Nephron (organoid): Measurements from ENCODE around the gene ZNF501.

Source experiments
- H3K27ac Mint-ChIP-seq, 3 experiments: 2 replicates each; pipeline ENCODE4 v1.8.0; 2020; ENCODE audit warnings: mixed read lengths in 3 of 3, mild to moderate bottlenecking in 2 of 3, moderate library complexity in 1 of 3
- H3K27me3 Mint-ChIP-seq: 2 replicates; pipeline ENCODE4 v1.8.0; 2021; ENCODE audit warnings: low read depth, mild to moderate bottlenecking, moderate library complexity, mixed read lengths
- H3K36me3 Mint-ChIP-seq: 2 replicates; pipeline ENCODE4 v1.8.0; 2020; ENCODE audit warnings: low read depth, mixed read lengths
- H3K4me1 Mint-ChIP-seq: 2 replicates; pipeline ENCODE4 v1.8.0; 2020; ENCODE audit warnings: mixed read lengths
- H3K4me3 Mint-ChIP-seq, 3 experiments: 2 replicates each; pipeline ENCODE4 v1.8.0; 2020; ENCODE audit warnings: mild to moderate bottlenecking in 3 of 3, mixed read lengths in 3 of 3, moderate library complexity in 2 of 3
- H3K9me3 Mint-ChIP-seq: 2 replicates; pipeline ENCODE4 v1.8.0; 2020; ENCODE audit warnings: mixed read lengths
- TF ChIP-seq, protein P1 (sequence below), 3 experiments: fragments of 200-600 bp; sonication (generic); IDR thresholded peaks; one replicate each; pipeline ENCODE4 v1.5.0; 2021; ENCODE audit warnings: antibody characterized with exemption in 3 of 3; ENCODE audit not compliant: unreplicated experiment in 3 of 3

ZNF501 gene

DNA sequence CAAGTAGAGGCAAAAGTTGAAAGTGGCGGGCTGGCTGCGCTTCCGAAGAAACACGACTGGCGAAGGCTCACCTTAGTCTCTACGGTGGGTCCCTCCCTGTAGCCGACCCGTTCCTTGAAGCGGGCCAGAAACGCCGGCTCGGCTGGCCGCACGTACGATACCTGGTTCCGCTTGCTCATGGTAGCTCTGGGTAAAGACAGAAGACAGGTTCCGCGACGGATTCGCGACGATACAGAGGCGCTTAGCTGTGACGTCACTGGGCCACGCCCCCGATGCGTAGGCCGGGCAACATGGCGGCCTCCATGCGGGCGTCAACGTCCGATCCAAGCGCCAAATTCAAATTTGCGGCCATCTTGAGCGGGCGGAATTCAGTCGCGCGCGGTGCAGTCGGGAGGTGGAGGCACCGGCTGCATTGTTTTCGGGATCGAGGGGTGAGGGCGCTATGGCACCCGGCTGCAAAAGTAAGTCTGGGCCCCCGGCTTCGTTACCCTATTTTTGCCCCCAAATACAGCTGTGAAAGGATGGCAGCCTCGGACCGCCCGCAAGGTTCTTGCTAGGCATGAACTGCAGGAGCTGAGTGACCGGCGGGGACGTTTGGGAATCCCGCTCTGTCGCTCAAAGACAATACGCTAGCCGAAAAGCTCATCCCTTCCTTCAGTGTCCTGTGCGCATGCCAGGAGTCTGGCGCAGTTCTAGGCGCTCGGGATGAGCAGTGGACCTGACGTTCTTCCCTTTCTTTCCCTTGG, 32.2 kb downstream of the ZNF501 start, which contains the start of the genes KIAA1143 and KIF15:
Gene KIAA1143, minus strand, starts transcription at position 196 of the 746 bp plus-strand sequence. Its CDS starts 17 bp downstream, at position 179.
Gene KIF15, plus strand, starts transcription at position 371 of the 746 bp plus-strand sequence. Its CDS starts 72 bp downstream, at position 443.
- Mint-ChIP-seq H3K27ac (peak within 1 kb of the TSS; percentile 46 to 89 (median 74)), H3K4me1 (peaks cover 8% of the 10 kb centered on the region), H3K4me3 (peak within 1 kb of the TSS; percentile 86 to 91 (median 91)), H3K9me3 (peaks cover 60% of the 10 kb centered on the region), H3K36me3 (peaks cover 70% of the 10 kb centered on the region), H3K27me3 (no peaks in the 10 kb centered on the region)
- TF ChIP-seq, protein P1, sequence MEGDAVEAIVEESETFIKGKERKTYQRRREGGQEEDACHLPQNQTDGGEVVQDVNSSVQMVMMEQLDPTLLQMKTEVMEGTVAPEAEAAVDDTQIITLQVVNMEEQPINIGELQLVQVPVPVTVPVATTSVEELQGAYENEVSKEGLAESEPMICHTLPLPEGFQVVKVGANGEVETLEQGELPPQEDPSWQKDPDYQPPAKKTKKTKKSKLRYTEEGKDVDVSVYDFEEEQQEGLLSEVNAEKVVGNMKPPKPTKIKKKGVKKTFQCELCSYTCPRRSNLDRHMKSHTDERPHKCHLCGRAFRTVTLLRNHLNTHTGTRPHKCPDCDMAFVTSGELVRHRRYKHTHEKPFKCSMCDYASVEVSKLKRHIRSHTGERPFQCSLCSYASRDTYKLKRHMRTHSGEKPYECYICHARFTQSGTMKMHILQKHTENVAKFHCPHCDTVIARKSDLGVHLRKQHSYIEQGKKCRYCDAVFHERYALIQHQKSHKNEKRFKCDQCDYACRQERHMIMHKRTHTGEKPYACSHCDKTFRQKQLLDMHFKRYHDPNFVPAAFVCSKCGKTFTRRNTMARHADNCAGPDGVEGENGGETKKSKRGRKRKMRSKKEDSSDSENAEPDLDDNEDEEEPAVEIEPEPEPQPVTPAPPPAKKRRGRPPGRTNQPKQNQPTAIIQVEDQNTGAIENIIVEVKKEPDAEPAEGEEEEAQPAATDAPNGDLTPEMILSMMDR (IDR thresholded peaks at IDR 0.05; ENCODE audit: unreplicated experiment in 3 of 3), result no peak

DNA sequence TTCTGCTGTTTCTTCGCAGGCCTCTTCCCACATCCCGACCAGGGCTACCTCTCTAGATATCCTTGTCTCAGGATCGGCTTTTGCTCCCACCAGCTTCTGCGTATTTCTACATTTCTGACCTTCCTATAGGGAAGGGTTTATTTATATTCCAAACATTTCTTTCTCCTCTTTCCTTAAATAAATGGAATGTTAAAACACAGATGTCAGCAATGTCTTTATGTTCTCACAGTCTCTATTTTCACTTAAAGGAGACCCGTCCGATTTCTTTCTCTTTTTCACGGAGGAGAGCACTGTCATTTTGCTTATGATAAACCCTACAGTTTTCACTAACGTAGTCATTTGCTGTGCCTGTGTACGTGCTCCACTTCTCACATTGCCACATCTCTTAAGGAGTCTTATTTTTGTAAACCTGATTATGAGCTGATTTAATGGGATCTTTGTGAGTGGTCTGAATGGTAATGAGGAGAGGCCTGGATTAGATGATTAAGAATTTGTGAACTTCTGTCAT, 32.8 kb downstream of the ZNF501 start:
- peak overlapping the region; percentile 46 to 89 (median 74) for H3K27ac Mint-ChIP-seq
- TF ChIP-seq, protein P1 (IDR thresholded peaks at IDR 0.05; ENCODE audit: unreplicated experiment in 3 of 3), result no peak
- H3K4me3 Mint-ChIP-seq, result peak overlapping the region; percentile 86 to 91 (median 91)
- H3K36me3 Mint-ChIP-seq, result peaks cover 69% of the 10 kb centered on the region
- peaks cover 8% of the 10 kb centered on the region for H3K4me1 Mint-ChIP-seq
- no peaks in the 10 kb centered on the region for H3K27me3 Mint-ChIP-seq
- H3K9me3 Mint-ChIP-seq, result peaks cover 62% of the 10 kb centered on the region

DNA sequence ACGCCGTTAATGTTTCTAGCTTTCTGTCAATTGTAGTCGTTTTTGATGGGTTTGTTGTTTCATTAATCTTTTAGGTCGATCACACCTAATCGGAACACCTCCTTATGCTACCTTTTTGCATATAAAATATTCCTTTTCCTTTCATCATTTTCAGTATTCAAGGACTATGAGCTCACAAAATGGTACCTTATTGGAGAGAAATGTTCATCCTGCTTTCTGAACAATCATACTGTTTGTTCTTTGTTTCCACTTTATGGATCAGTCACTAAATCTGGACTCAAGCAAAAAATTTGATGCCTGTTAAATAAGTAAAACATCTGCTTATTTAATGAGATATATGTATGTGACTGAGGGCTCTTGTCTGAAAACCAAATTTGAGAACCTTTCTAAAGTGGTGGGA, 33.3 kb downstream of the ZNF501 start:
- peak overlapping the region; percentile 46 to 89 (median 74) for H3K27ac Mint-ChIP-seq
- TF ChIP-seq, protein P1 (IDR thresholded peaks at IDR 0.05; ENCODE audit: unreplicated experiment in 3 of 3), result no peak
- peak overlapping the region; percentile 86 to 91 (median 91) for H3K4me3 Mint-ChIP-seq
- H3K36me3 Mint-ChIP-seq, result peaks cover 69% of the 10 kb centered on the region
- peaks cover 8% of the 10 kb centered on the region for H3K4me1 Mint-ChIP-seq
- H3K27me3 Mint-ChIP-seq, result no peaks in the 10 kb centered on the region
- H3K9me3 Mint-ChIP-seq, result peaks cover 61% of the 10 kb centered on the region

DNA sequence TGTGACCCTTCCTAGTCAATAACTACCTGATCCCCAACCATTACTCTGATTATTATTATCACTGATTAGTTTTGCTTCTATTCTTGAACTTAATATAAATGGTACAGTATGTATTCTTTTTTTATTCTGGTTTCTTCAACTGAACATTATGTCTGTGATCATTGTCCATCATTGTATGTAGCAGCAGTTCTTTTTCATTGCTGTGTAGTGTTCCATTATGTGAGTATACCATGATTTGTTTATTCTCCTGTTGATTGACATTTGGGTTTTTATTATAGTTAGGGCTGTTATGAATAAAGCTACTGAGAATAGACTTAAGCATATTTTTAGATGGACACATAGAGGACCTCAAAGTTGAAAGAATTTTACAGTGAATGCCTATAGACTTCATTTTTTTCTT, 34.8 kb downstream of the ZNF501 start:
- Mint-ChIP-seq H3K36me3 (peaks cover 69% of the 10 kb centered on the region), H3K27me3 (no peaks in the 10 kb centered on the region), H3K9me3 (peaks cover 57% of the 10 kb centered on the region), H3K4me1 (peaks cover 8% of the 10 kb centered on the region), H3K27ac (no peak overlapping the region), H3K4me3 (peak overlapping the region in 1 of 3 experiments; percentile 57)
- TF ChIP-seq, protein P1 (IDR thresholded peaks at IDR 0.05; ENCODE audit: unreplicated experiment in 3 of 3), result no peak

DNA sequence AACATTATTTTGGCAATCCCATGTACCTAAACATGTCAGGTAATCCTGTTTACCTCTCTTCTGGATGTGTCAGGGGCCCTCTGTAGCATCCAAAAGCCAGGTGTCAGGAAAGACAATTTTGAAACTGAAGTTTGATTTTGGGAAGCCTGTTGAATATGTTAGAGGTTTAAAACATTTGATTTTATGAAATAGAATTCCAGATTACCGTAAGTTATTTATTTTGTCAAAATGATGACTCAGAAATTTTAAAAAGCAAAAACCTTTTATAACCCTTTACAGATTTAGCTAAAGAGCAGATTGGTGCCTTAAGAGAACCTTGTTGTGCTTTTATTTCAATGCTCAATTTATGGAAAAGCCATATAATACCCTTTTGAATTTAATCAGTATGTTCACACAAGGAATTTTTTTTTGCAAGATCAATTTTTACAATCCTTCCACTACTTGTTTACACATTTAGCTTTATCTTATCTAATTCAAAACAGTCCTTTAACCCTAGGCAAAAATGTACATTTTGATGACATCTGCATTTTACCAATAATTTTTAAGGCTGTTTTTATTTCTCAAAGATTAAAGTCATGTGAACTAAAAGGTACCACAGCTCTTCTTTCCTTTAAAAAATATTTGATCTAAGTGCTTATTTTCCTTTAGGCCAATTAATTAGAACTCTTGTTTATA, 42.1 kb downstream of the ZNF501 start:
- Mint-ChIP-seq H3K36me3 (peaks cover 92% of the 10 kb centered on the region), H3K27ac (no peak overlapping the region), H3K9me3 (peaks cover 48% of the 10 kb centered on the region), H3K4me3 (no peak overlapping the region), H3K4me1 (no peaks in the 10 kb centered on the region), H3K27me3 (no peaks in the 10 kb centered on the region)
- TF ChIP-seq, protein P1 (IDR thresholded peaks at IDR 0.05; ENCODE audit: unreplicated experiment in 3 of 3), result no peak
